ENCODE data around the gene AP1S1. TPM values are rescaled to one million over a fixed set of nuclear protein-coding genes. Genes with fewer than 3 reads are reported as not detected.

The AP1S1 gene
- total and polyA plus RNA-seq, 11 donors = 9.9 to 41.8 (median 14.3) TPM

DNA sequence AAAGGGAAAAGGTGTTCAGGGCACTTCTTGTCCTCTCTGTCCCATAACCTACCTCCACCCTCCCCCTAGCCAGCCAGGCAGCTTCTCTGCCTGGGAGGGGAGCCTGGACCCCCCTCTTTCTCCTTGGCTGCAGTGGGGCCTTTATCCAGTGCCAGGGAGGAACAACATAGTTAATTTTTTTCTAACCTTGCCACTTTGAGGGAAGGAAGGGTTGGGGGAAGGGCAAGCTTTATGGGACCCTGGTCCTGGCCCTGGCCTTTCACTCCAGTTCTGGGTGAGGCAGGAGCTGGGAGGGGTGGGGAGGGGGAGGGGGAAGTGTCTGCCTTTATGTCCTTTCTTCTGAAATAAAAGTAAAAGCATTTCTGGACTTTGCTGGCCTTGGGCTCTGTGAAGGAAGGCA lies 6.6 kb downstream of the AP1S1 start:
- peaks cover 23 to 51% (median 32%) of the 10 kb centered on the region in 9 donors for H3K27me3 ChIP-seq
- no peak for DNase-seq
- no peak for ATAC-seq
- H3K9me3 ChIP-seq = no peaks in the 10 kb centered on the region
- peaks cover 0 to 39% (median 19%) of the 10 kb centered on the region in 9 donors for H3K36me3 ChIP-seq
- no peak overlapping the region for H3K4me3 ChIP-seq
- peaks cover 3 to 40% (median 29%) of the 10 kb centered on the region in 12 donors for H3K4me1 ChIP-seq
- TF ChIP-seq, protein P1, sequence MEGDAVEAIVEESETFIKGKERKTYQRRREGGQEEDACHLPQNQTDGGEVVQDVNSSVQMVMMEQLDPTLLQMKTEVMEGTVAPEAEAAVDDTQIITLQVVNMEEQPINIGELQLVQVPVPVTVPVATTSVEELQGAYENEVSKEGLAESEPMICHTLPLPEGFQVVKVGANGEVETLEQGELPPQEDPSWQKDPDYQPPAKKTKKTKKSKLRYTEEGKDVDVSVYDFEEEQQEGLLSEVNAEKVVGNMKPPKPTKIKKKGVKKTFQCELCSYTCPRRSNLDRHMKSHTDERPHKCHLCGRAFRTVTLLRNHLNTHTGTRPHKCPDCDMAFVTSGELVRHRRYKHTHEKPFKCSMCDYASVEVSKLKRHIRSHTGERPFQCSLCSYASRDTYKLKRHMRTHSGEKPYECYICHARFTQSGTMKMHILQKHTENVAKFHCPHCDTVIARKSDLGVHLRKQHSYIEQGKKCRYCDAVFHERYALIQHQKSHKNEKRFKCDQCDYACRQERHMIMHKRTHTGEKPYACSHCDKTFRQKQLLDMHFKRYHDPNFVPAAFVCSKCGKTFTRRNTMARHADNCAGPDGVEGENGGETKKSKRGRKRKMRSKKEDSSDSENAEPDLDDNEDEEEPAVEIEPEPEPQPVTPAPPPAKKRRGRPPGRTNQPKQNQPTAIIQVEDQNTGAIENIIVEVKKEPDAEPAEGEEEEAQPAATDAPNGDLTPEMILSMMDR (IDR thresholded peaks at IDR 0.05) = no peak
- TF ChIP-seq POLR2A (IDR thresholded peaks at IDR 0.05) = no peak
- intact Hi-C loops (cut with DNase I) = no loop called here
- no peak overlapping the region for H3K27ac ChIP-seq

DNA sequence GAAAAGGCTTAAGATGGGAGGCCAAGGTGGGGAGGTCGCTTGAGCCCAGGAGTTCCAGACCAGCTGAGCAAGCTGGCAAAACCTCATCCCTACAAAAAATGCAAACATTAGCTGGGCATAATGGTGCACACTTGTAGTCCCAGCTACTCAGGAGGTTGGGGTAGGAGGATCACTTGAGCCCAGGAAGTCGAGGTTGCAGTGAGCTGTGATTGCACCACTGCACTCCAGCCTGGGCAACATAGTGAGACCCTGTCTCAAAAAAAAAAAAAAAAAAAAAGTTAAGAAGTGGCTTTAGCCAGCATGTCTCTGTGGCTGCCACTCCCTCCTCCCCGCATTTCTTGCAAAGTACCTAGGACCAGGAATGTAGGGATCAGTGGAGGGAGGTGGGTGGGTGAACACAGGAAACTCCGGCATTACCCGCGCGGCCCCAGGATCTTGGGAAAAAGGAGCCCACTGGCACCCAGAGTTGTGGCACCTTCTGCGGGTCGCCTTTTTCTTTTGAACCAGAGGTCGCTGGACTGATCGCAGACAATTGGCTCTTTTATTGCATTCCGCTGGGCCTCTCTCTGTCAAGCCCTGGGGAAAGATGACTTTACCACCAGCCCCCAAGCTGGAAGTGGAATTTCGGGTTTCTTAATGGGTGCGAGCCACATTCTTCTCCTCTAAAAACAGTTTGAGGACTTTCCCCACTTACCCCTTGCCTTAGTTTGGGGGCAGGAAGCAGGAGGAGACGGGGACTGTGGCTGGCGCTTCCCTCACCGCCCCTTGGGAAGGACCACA lies 7.6 kb downstream of the AP1S1 start:
- Histone ChIP-seq H3K9me3 (no peaks in the 10 kb centered on the region), H3K4me3 (peak overlapping the region in 2 of 12 donors; percentile 3 to 47), H3K4me1 (peaks cover 3 to 45% (median 31%) of the 10 kb centered on the region in 12 donors), H3K27me3 (peaks cover 27 to 61% (median 39%) of the 10 kb centered on the region in 9 donors), H3K27ac (no peak overlapping the region), H3K36me3 (peaks cover 0 to 37% (median 19%) of the 10 kb centered on the region in 9 donors)
- ATAC-seq (no peak), DNase-seq (no peak)
- TF ChIP-seq, protein P1 (IDR thresholded peaks at IDR 0.05) = no peak
- TF ChIP-seq POLR2A (IDR thresholded peaks at IDR 0.05) = no peak
- intact Hi-C loops (cut with DNase I) = no loop called here
- WGBS, 4 donors = 78 to 82% (median 82%) methylated on average over 17 of the region's 17 CpGs

DNA sequence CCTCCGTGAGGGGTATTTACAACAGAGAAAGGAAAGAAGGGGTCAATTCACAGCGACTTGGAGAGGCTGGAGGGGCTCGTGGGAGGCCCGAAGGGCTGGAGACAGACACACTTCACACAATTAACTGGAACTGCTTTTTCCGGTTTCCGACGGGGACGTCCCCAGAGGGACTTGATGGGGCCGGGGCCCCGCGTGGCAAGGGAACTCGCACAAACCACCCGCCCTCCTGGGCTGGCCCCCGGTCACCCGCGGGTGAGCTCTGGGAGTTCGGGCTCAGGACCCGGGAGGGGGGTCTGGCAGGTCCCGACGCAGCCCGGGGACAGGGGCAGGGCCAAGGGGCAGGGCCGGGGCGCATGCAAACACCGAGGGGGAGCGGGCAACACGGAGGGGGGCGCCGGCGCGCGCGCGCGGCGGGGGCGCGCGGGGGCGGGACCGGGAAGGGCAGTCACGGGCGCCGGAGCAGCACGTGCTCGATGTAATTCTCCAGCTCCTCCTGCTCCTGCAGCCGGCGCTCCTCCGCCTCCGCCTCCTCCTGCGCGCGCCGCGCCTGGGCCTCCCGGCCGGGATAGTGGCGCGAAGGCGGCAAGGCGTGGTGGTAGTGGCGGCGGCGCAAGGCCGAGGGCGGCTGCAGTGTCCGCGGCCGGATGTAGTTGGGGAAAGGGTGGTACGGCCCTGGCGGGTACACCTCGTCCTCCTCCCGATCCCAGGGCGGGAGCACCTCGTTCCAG lies 8.4 kb downstream of the AP1S1 start:
- H3K36me3 ChIP-seq = peaks cover 0 to 28% (median 14%) of the 10 kb centered on the region in 9 donors
- intact Hi-C loops (cut with DNase I) = no loop called here
- H3K27ac ChIP-seq = peak overlapping the region in 1 of 12 donors; percentile 18
- H3K4me3 ChIP-seq = peak overlapping the region in 9 of 12 donors; percentile 11 to 50 (median 39)
- peaks cover 3 to 45% (median 31%) of the 10 kb centered on the region in 12 donors for H3K4me1 ChIP-seq
- TF ChIP-seq POLR2A (IDR thresholded peaks at IDR 0.05) = no peak
- TF ChIP-seq, protein P1 (IDR thresholded peaks at IDR 0.05) = no peak
- 3 to 7% (median 4%) methylated on average over 10 to 71 of the region's 74 CpGs for WGBS, 4 donors
- no peaks in the 10 kb centered on the region for H3K9me3 ChIP-seq
- peaks cover 33 to 69% (median 48%) of the 10 kb centered on the region in 9 donors for H3K27me3 ChIP-seq
- peak in 2 of 4 donors; percentile 35 to 42 for ATAC-seq
- DNase-seq = peak in 1 of 5 donors; percentile 69

Measured in heart left ventricle (tissue), 16 donors.